Muscle of arm (tissue), 12 donors: Measurements from ENCODE around the gene STUB1. TPM values are rescaled to one million over a fixed set of nuclear protein-coding genes. Genes with fewer than 3 reads are reported as not detected.

Experiments
- polyA plus RNA-seq, 12 donors: library from polyadenylated mRNA; unstranded; fragments of 120-200 nt; gene quantifications; one replicate each; pipeline ENCODE4 v1.2.1, GENCODE V29; 2013; ENCODE audit not compliant: insufficient read length in 12 of 12

Gene STUB1
- polyA plus RNA-seq, 12 donors: 61.0 to 138 (median 85.7) TPM; not detected in 1

Other genes starting within 250 kb of the STUB1 start
- gene CAPN15, start 152.7 kb upstream of the STUB1 start, polyA plus RNA-seq: 10 to 100 TPM in 11 of 12 donors, not detected in 1; 17.3 to 42.3 (median 23.1) TPM
- gene PRR35, start 120.0 kb upstream of the STUB1 start, polyA plus RNA-seq: under 1 TPM in 6 of 12 donors, not detected in 6; 0.08 to 0.24 (median 0.13) TPM
- 1 to 10 TPM in 3 of 12 donors, under 1 TPM in 7, not detected in 2; 0.62 to 1.3 (median 0.89) TPM for gene NHLRC4, start 113.4 kb upstream of the STUB1 start, polyA plus RNA-seq
- gene PIGQ, start 110.4 kb upstream of the STUB1 start, polyA plus RNA-seq: 10 to 100 TPM in 11 of 12 donors, not detected in 1; 12.9 to 36.0 (median 17.9) TPM
- 10 to 100 TPM in 7 of 12 donors, 1 to 10 TPM in 4, not detected in 1; 8.8 to 25.9 (median 10.6) TPM for gene RAB40C, start 90.3 kb upstream of the STUB1 start, polyA plus RNA-seq
- 1 to 10 TPM in 1 of 12 donors, under 1 TPM in 9, not detected in 2; 0.14 to 2.1 (median 0.39) TPM for gene WFIKKN1, start 49.4 kb upstream of the STUB1 start, polyA plus RNA-seq
- gene METTL26, start 44.1 kb upstream of the STUB1 start, polyA plus RNA-seq: 10 to 100 TPM in 11 of 12 donors, not detected in 1; 28.9 to 48.1 (median 35.5) TPM
- gene MCRIP2, start 38.6 kb upstream of the STUB1 start, polyA plus RNA-seq: 10 to 100 TPM in 4 of 12 donors, 1 to 10 TPM in 7, not detected in 1; 6.6 to 35.0 (median 9.4) TPM
- 10 to 100 TPM in 11 of 12 donors, not detected in 1; 11.6 to 41.2 (median 15.9) TPM for gene WDR90, start 31.0 kb upstream of the STUB1 start, polyA plus RNA-seq
- 10 to 100 TPM in 11 of 12 donors, not detected in 1; 38.6 to 95.9 (median 45.4) TPM for gene RHOT2, start 12.3 kb upstream of the STUB1 start, polyA plus RNA-seq
- gene RHBDL1, start 4.7 kb upstream of the STUB1 start, polyA plus RNA-seq: 1 to 10 TPM in 8 of 12 donors, under 1 TPM in 2, not detected in 2; 0.69 to 2.6 (median 1.2) TPM
- 10 to 100 TPM in 11 of 12 donors, not detected in 1; 20.3 to 59.8 (median 28.4) TPM for gene JMJD8, start 3.9 kb downstream of the STUB1 start, polyA plus RNA-seq
- gene WDR24, start 10.0 kb downstream of the STUB1 start, polyA plus RNA-seq: 1 to 10 TPM in 11 of 12 donors, not detected in 1; 5.0 to 9.0 (median 6.0) TPM
- gene FBXL16, start 25.4 kb downstream of the STUB1 start, polyA plus RNA-seq: 1 to 10 TPM in 3 of 12 donors, under 1 TPM in 7, not detected in 2; 0.24 to 1.2 (median 0.52) TPM
- 10 to 100 TPM in 11 of 12 donors, not detected in 1; 15.2 to 43.8 (median 19.1) TPM for gene METRN, start 34.7 kb downstream of the STUB1 start, polyA plus RNA-seq
- 10 to 100 TPM in 5 of 12 donors, 1 to 10 TPM in 6, not detected in 1; 4.9 to 25.5 (median 9.9) TPM for gene ANTKMT, start 40.7 kb downstream of the STUB1 start, polyA plus RNA-seq
- 1 to 10 TPM in 3 of 12 donors, under 1 TPM in 7, not detected in 2; 0.58 to 1.5 (median 0.86) TPM for gene CCDC78, start 46.0 kb downstream of the STUB1 start, polyA plus RNA-seq
- 1 to 10 TPM in 9 of 12 donors, under 1 TPM in 1, not detected in 2; 0.99 to 2.9 (median 2.1) TPM for gene HAGHL, start 46.7 kb downstream of the STUB1 start, polyA plus RNA-seq
- 10 to 100 TPM in 10 of 12 donors, 1 to 10 TPM in 1, not detected in 1; 7.5 to 16.7 (median 15.7) TPM for gene CIAO3, start 60.6 kb downstream of the STUB1 start, polyA plus RNA-seq
- 10 to 100 TPM in 2 of 12 donors, 1 to 10 TPM in 3, under 1 TPM in 5, not detected in 2; 0.22 to 15.6 (median 0.91) TPM for gene MSLN, start 80.3 kb downstream of the STUB1 start, polyA plus RNA-seq
- gene RPUSD1, start 108.0 kb downstream of the STUB1 start, polyA plus RNA-seq: 10 to 100 TPM in 2 of 12 donors, 1 to 10 TPM in 9, not detected in 1; 6.6 to 12.7 (median 8.6) TPM
- gene CHTF18, start 108.2 kb downstream of the STUB1 start, polyA plus RNA-seq: 10 to 100 TPM in 10 of 12 donors, 1 to 10 TPM in 1, not detected in 1; 9.4 to 56.5 (median 13.5) TPM
- under 1 TPM in 1 of 12 donors, not detected in 11; 0.34 TPM for gene GNG13, start 120.3 kb downstream of the STUB1 start, polyA plus RNA-seq